ENCODE results near the gene JARID2.

The JARID2 gene

GRCh38 chr6:15409301-15410125, 163.6 kb downstream of the JARID2 start:
- no peak overlapping the region for H2AFZ ChIP-seq
- H3K9me3 ChIP-seq (ENCODE audit: control insufficient read depth, low read length) = no peaks in the 10 kb centered on the region
- no peak overlapping the region for H3K4me3 ChIP-seq (ENCODE audit: low read depth, low read length)
- no peaks in the 10 kb centered on the region for H3K36me3 ChIP-seq (ENCODE audit: control insufficient read depth, insufficient read depth, low read length)
- H3K27me3 ChIP-seq (ENCODE audit: control insufficient read depth, insufficient read depth, low read length) = no peaks in the 10 kb centered on the region
- no peak overlapping the region for H3K4me2 ChIP-seq (ENCODE audit: low read length)
- peaks cover 28% of the 10 kb centered on the region for H3K4me1 ChIP-seq
- no peak overlapping the region for H3K27ac ChIP-seq
- no peak overlapping the region for H3K9ac ChIP-seq
- TF ChIP-seq, protein P1, sequence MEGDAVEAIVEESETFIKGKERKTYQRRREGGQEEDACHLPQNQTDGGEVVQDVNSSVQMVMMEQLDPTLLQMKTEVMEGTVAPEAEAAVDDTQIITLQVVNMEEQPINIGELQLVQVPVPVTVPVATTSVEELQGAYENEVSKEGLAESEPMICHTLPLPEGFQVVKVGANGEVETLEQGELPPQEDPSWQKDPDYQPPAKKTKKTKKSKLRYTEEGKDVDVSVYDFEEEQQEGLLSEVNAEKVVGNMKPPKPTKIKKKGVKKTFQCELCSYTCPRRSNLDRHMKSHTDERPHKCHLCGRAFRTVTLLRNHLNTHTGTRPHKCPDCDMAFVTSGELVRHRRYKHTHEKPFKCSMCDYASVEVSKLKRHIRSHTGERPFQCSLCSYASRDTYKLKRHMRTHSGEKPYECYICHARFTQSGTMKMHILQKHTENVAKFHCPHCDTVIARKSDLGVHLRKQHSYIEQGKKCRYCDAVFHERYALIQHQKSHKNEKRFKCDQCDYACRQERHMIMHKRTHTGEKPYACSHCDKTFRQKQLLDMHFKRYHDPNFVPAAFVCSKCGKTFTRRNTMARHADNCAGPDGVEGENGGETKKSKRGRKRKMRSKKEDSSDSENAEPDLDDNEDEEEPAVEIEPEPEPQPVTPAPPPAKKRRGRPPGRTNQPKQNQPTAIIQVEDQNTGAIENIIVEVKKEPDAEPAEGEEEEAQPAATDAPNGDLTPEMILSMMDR (IDR thresholded peaks at IDR 0.05) = no peak
- peaks cover 29% of the 10 kb centered on the region for H3K79me2 ChIP-seq

DNA sequence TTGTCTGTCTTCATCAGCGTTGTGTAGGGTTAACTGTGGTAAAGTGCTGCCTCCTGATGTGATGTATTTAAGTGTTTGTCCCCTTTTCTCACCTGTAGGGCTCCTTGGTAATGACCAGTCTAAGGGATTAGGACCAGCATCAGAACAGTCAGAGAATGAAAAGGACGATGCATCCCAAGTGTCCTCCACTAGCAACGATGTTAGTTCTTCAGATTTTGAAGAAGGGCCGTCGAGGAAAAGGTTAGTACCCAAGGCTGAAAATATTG, 164.2 kb downstream of the JARID2 start:
- H3K4me3 ChIP-seq (ENCODE audit: low read depth, low read length) = no peak overlapping the region
- H3K27ac ChIP-seq = no peak overlapping the region
- no peak overlapping the region for H2AFZ ChIP-seq
- H3K36me3 ChIP-seq (ENCODE audit: control insufficient read depth, insufficient read depth, low read length) = no peaks in the 10 kb centered on the region
- TF ChIP-seq, protein P1 (IDR thresholded peaks at IDR 0.05) = no peak
- H3K4me1 ChIP-seq = peaks cover 24% of the 10 kb centered on the region
- H3K9me3 ChIP-seq (ENCODE audit: control insufficient read depth, low read length) = no peaks in the 10 kb centered on the region
- H3K27me3 ChIP-seq (ENCODE audit: control insufficient read depth, insufficient read depth, low read length) = no peaks in the 10 kb centered on the region
- no peak overlapping the region for H3K4me2 ChIP-seq (ENCODE audit: low read length)
- peaks cover 28% of the 10 kb centered on the region for H3K79me2 ChIP-seq
- no peak overlapping the region for H3K9ac ChIP-seq

DNA sequence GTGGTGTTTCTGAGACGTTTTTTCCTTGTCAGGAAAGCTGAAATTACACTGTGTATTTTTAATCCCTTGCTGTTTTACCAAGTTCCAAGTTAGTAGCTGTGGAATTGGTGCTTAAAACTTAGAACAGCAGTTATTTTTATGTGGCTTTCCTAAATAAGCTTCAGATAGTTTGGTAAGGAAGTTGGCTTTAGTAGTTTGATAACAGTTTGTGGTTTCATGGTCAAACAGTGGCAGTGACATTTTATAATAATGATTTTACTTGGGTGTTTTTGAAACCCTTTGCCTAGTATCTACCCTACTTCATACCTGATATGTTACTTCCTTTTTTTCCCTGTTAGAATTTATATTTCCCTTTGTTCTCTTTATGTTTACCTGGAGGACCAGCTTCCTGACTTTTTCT, 164.9 kb downstream of the JARID2 start:
- Histone ChIP-seq H3K9ac (no peak overlapping the region), H3K9me3 (ENCODE audit: control insufficient read depth, low read length) (no peaks in the 10 kb centered on the region), H3K79me2 (peaks cover 27% of the 10 kb centered on the region), H2AFZ (no peak overlapping the region), H3K4me2 (ENCODE audit: low read length) (no peak overlapping the region), H3K4me1 (peaks cover 24% of the 10 kb centered on the region), H3K27ac (no peak overlapping the region), H3K27me3 (ENCODE audit: control insufficient read depth, insufficient read depth, low read length) (no peaks in the 10 kb centered on the region), H3K4me3 (ENCODE audit: low read depth, low read length) (no peak overlapping the region), H3K36me3 (ENCODE audit: control insufficient read depth, insufficient read depth, low read length) (no peaks in the 10 kb centered on the region)
- TF ChIP-seq, protein P1 (IDR thresholded peaks at IDR 0.05) = no peak

DNA sequence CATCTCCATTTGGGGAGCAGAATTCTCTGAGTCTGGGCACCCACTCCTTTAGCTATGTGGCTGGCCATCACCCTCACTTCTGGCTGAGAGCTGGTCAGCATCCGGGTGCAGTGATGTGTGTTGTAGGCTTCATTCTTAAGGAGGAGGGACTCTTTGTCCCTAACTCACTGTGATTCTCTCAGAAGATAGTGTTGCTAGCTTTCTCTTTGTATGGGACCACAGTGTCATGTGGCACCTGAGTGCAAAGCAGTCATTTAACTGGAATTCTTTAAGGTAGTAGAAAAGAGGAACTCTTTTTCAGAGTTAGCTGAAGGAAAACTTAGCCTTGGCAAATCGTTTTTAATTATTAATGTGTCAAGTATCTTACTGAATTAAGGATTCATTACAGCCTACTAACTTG, 165.9 kb downstream of the JARID2 start:
- Histone ChIP-seq H2AFZ (no peak overlapping the region), H3K4me3 (ENCODE audit: low read depth, low read length) (no peak overlapping the region), H3K9ac (no peak overlapping the region), H3K4me1 (peaks cover 24% of the 10 kb centered on the region), H3K9me3 (ENCODE audit: control insufficient read depth, low read length) (no peaks in the 10 kb centered on the region), H3K79me2 (peaks cover 19% of the 10 kb centered on the region), H3K36me3 (ENCODE audit: control insufficient read depth, insufficient read depth, low read length) (no peaks in the 10 kb centered on the region), H3K27me3 (ENCODE audit: control insufficient read depth, insufficient read depth, low read length) (no peaks in the 10 kb centered on the region), H3K27ac (no peak overlapping the region), H3K4me2 (ENCODE audit: low read length) (no peak overlapping the region)
- TF ChIP-seq, protein P1 (IDR thresholded peaks at IDR 0.05) = no peak

DNA sequence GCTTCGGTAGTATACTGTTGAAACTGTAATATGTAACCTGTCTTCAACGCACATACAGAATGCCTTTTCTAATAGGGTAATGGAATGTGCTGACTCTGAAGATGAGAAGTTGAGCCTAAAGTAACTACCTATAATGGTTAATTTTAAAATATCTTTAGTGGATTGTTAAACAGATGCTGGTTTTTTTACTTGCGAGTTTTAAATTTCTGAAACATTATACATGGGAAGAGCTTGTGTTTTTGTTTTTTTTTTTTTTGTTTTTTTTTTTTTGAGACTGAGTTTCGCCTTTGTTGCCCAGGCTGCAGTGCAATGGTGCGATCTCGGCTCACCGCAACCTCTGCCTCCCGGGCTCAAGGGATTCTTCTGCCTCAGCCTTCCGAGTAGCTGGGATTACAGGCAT, 166.9 kb downstream of the JARID2 start:
- Histone ChIP-seq H3K27ac (no peak overlapping the region), H2AFZ (no peak overlapping the region), H3K9me3 (ENCODE audit: control insufficient read depth, low read length) (no peaks in the 10 kb centered on the region), H3K9ac (no peak overlapping the region), H3K4me3 (ENCODE audit: low read depth, low read length) (no peak overlapping the region), H3K4me1 (peaks cover 24% of the 10 kb centered on the region), H3K36me3 (ENCODE audit: control insufficient read depth, insufficient read depth, low read length) (no peaks in the 10 kb centered on the region), H3K79me2 (peaks cover 19% of the 10 kb centered on the region), H3K4me2 (ENCODE audit: low read length) (no peak overlapping the region), H3K27me3 (ENCODE audit: control insufficient read depth, insufficient read depth, low read length) (no peaks in the 10 kb centered on the region)
- TF ChIP-seq, protein P1 (IDR thresholded peaks at IDR 0.05) = no peak

Data from parathyroid adenoma (tissue), 2 donors.